Measurements from ENCODE around the gene MPP3.
"Not testable (repeated sequence)": the region's sequence is repeated elsewhere in the genome, so short reads cannot be mapped to it uniquely, and the experiment has no call there.

MPP3 gene

GRCh38 chr17:43832976-43833829 is at the start of gene MPP3:
Gene MPP3 (minus strand): TSS chr17:43833146. CDS start chr17:43831906, 1,240 bp downstream.
- DNase-seq = peak; percentile 52

GRCh38 chr17:43881758-43882505 is 49.0 kb upstream of the MPP3 start:
- DNase-seq = no peak

- no peak for DNase-seq
Measured at GRCh38 chr17:43881181-43881580, 48.2 kb upstream of the MPP3 start.

- DNase-seq = peak; percentile 23
Measured at GRCh38 chr17:43880420-43880991, 47.6 kb upstream of the MPP3 start.

GRCh38 chr17:43879723-43880419 is 46.9 kb upstream of the MPP3 start:
- DNase-seq = no peak

GRCh38 chr17:43878260-43879175 is 45.6 kb upstream of the MPP3 start:
- DNase-seq = peak; percentile 76

GRCh38 chr17:43877451-43878155 is 44.7 kb upstream of the MPP3 start:
- DNase-seq = no peak

- DNase-seq = no peak
Measured at GRCh38 chr17:43877031-43877430, 44.1 kb upstream of the MPP3 start.

GRCh38 chr17:43875476-43876147 is 42.7 kb upstream of the MPP3 start:
- DNase-seq = no peak

GRCh38 chr17:43874293-43874692 is 41.3 kb upstream of the MPP3 start:
- no peak for DNase-seq

- no peak for DNase-seq
Measured at GRCh38 chr17:43873815-43874214, 40.9 kb upstream of the MPP3 start.

- no peak for DNase-seq
Measured at GRCh38 chr17:43873091-43873490, 40.1 kb upstream of the MPP3 start.

- DNase-seq = no peak
Measured at GRCh38 chr17:43871946-43872690, 39.2 kb upstream of the MPP3 start.

GRCh38 chr17:43869031-43869430 is 36.1 kb upstream of the MPP3 start:
- not testable (repeated sequence) for DNase-seq

- DNase-seq = peak; percentile 81
Measured at GRCh38 chr17:43868226-43868994, 35.5 kb upstream of the MPP3 start.

GRCh38 chr17:43864161-43864984 is 31.4 kb upstream of the MPP3 start:
- DNase-seq = no peak

GRCh38 chr17:43861960-43862359 is 29.0 kb upstream of the MPP3 start:
- no peak for DNase-seq
